Retinal pigment epithelial cell (primary cell): ENCODE results near the gene KRT32.

Source experiments
- DNase-seq: peaks from one replicate; pipeline ENCODE4 v3.0.0-alpha.2; 2010; ENCODE audit warnings: low read depth
- H3K4me3 ChIP-seq: 2 replicates; pipeline ENCODE4 v1.5.1; 2011; ENCODE audit warnings: mild to moderate bottlenecking, low read length, control low read depth, moderate library complexity
- TF ChIP-seq, protein P1 (sequence below): conservative IDR thresholded peaks from 2 replicates; pipeline ENCODE4 v1.5.1; 2011; ENCODE audit warnings: low read depth, low read length, control low read depth, inconsistent platforms

KRT32 gene

DNA sequence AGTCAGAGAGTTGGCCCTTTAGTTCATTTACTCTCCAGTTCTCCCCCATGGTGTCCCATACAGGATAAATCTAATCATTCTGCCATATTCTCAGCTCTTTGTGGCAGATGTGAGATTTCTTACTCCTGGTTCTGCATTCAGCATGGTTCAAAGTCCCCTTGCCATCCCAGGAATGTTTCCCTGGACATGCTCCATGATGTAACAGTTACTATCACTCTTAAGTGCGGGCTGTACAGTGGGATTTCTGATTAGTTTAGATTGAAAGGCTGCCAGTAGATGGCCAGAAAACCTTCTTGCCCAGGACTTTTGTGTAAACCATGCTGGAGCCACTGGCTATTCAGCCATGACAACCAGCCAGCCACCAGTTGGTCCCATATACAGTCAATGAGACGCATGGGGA, 53.2 kb downstream of the KRT32 start:
- H3K4me3 ChIP-seq = no peak overlapping the region
- TF ChIP-seq, protein P1, sequence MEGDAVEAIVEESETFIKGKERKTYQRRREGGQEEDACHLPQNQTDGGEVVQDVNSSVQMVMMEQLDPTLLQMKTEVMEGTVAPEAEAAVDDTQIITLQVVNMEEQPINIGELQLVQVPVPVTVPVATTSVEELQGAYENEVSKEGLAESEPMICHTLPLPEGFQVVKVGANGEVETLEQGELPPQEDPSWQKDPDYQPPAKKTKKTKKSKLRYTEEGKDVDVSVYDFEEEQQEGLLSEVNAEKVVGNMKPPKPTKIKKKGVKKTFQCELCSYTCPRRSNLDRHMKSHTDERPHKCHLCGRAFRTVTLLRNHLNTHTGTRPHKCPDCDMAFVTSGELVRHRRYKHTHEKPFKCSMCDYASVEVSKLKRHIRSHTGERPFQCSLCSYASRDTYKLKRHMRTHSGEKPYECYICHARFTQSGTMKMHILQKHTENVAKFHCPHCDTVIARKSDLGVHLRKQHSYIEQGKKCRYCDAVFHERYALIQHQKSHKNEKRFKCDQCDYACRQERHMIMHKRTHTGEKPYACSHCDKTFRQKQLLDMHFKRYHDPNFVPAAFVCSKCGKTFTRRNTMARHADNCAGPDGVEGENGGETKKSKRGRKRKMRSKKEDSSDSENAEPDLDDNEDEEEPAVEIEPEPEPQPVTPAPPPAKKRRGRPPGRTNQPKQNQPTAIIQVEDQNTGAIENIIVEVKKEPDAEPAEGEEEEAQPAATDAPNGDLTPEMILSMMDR = no peak
- DNase-seq = no peak

GRCh38 chr17:41413353-41413957, 53.7 kb downstream of the KRT32 start:
- DNase-seq = no peak
- no peak overlapping the region for H3K4me3 ChIP-seq
- TF ChIP-seq, protein P1 = no peak

DNA sequence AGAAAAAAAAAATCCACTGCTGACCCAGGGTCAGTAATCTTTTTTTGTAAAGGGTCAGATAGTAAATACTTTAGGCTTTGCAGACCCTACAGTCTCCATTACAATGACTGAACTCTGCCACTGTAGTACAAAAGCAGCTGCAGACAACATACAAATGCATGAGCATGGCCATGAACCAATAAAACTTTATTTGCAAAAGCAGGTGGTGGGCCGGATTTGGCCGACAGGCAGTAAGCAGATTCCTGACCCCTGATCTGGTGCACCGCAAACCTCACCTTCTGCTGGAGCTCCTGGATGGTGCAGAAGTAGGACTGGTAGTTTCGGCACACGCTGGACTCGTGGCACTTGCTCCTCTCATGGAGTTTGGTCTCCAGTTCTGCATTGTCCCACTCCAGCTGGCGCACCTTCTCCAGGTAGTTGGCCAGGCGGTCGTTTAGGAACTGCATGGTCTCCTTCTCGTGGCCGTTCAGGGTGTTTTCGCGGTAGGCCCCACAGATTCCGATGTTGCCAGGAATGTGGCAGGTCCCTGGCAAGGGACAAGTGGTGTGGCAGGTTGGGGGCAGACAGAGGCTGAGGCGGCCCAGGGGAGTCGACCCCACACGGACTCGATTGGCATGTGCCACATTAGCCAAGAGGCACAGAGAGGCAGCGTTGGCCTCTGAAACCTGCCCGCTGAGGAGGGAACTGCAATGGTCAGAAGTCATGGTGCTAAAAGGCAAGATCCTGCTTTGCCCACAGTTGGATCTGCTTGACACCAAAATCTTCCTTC, 55.9 kb downstream of the KRT32 start:
- H3K4me3 ChIP-seq = no peak overlapping the region
- DNase-seq = no peak
- TF ChIP-seq, protein P1 = no peak
